ENCODE measurements around the gene PROCA1. TPM values are rescaled to one million over a fixed set of nuclear protein-coding genes. Genes with fewer than 3 reads are reported as not detected.
"Not testable (repeated sequence)": the region's sequence is repeated elsewhere in the genome, so short reads cannot be mapped to it uniquely, and the experiment has no call there.

Gene PROCA1
- total RNA-seq, 4 donors from 2014 or later: 0.46 to 4.3 (median 1.1) TPM; not detected in 1

GRCh38 chr17:28723159-28723835, 11.6 kb upstream of the PROCA1 start:
- peaks cover 36 to 39% of the 10 kb centered on the region in 2 donors for H3K4me1 ChIP-seq

GRCh38 chr17:28722417-28723158, 10.9 kb upstream of the PROCA1 start:
- peaks cover 36 to 39% of the 10 kb centered on the region in 2 donors for H3K4me1 ChIP-seq
- no peaks in the 10 kb centered on the region for H3K27me3 ChIP-seq
- no peak overlapping the region for H3K4me3 ChIP-seq (replicated peaks in 1 of 3)
- H3K9me3 ChIP-seq: no peaks in the 10 kb centered on the region
- WGBS, 2 donors: 68 to 71% methylated on average over 7 of the region's 7 CpGs
- no peak overlapping the region for H3K27ac ChIP-seq
- TF ChIP-seq POLR2A (IDR thresholded peaks at IDR 0.05): no peak
- TF ChIP-seq CTCF (IDR thresholded peaks at IDR 0.05): no peak
- intact Hi-C loops (cut with DNase I): no loop called here
- H3K36me3 ChIP-seq: peaks cover 33 to 36% of the 10 kb centered on the region in 2 donors
- DNase-seq: no peak

More at GRCh38 chr17:28723159-28723835, 11.6 kb upstream of the PROCA1 start:
- no peak for DNase-seq
- WGBS, 2 donors: 89 to 91% methylated on average over 6 of the region's 6 CpGs
- Histone ChIP-seq H3K4me3 (replicated peaks in 1 of 3) (no peak overlapping the region), H3K36me3 (peaks cover 33 to 36% of the 10 kb centered on the region in 2 donors), H3K9me3 (no peaks in the 10 kb centered on the region), H3K27ac (no peak overlapping the region), H3K27me3 (no peaks in the 10 kb centered on the region)
- intact Hi-C loops (cut with DNase I): no loop called here
- TF ChIP-seq POLR2A (IDR thresholded peaks at IDR 0.05) (no peak), CTCF (IDR thresholded peaks at IDR 0.05) (no peak)

DNA sequence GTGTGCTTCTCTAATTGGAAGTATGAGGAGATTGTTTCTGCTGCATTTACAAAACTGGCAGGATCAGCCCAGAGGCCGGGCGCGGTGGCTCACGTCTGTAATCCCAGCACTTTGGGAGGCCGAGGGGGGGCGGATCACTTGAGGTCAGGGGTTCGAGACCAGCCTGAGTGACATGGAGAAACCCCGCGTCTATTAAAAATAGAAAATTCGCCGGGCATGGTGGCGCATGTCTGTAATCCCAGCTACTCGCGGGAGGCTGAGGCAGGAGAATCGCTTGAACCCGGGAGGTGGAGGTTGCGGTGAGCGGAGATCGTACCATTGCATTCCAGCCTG, 9.3 kb upstream of the PROCA1 start:
- intact Hi-C loops (cut with DNase I): not testable (repeated sequence)
- 39 to 47% methylated on average over 19 of the region's 19 CpGs for WGBS, 2 donors

GRCh38 chr17:28720247-28720996, 8.7 kb upstream of the PROCA1 start:
- Histone ChIP-seq H3K27ac (peak overlapping the region; percentile 54 to 89 (median 86)), H3K9me3 (no peaks in the 10 kb centered on the region), H3K27me3 (no peaks in the 10 kb centered on the region), H3K4me3 (replicated peaks in 1 of 3) (peak overlapping the region; percentile 71 to 97 (median 86)), H3K36me3 (peaks cover 33 to 36% of the 10 kb centered on the region in 2 donors), H3K4me1 (peaks cover 39 to 49% of the 10 kb centered on the region in 2 donors)
- intact Hi-C loops (cut with DNase I): no loop called here
- TF ChIP-seq CTCF (IDR thresholded peaks at IDR 0.05) (no peak), POLR2A (IDR thresholded peaks at IDR 0.05) (no peak)
- 6 to 11% methylated on average over 27 to 30 of the region's 30 CpGs for WGBS, 2 donors
- DNase-seq: no peak

More for the DNA sequence above, 9.3 kb upstream of the PROCA1 start:
- H3K27me3 ChIP-seq, H3K9me3 ChIP-seq, DNase-seq: not testable (repeated sequence)
- Histone ChIP-seq H3K4me1 (peaks cover 42 to 49% of the 10 kb centered on the region in 2 donors), H3K36me3 (peaks cover 33 to 36% of the 10 kb centered on the region in 2 donors), H3K4me3 (replicated peaks in 1 of 3) (peak overlapping the region in 1 of 3 donors; percentile 86), H3K27ac (peak overlapping the region in 1 of 3 donors; percentile 86)

DNA sequence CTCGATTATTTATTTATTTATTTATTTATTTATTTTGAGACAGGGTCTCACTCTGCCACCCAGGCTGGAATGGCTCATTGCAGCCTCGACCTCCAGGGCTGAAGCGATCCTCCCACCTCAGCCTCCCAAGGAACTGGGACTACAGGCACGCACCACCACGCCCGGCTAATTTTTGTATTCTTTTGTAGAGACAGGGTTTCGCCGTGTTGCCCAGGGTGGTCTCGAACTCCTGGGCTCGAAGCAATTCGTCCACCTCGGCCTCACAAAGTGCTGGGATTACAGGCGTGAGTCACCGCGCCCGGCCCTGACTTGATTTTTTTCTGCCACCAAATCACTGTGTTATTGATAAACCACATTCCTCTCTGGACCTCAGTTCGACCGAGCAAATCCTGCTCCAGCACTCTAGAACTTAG, 7.3 kb upstream of the PROCA1 start:
- WGBS, 2 donors: 29 to 31% methylated on average over 18 of the region's 18 CpGs

More for the DNA sequence above, 7.3 kb upstream of the PROCA1 start:
- no peaks in the 10 kb centered on the region for H3K27me3 ChIP-seq
- peak overlapping the region in 1 of 3 donors; percentile 86 for H3K4me3 ChIP-seq (replicated peaks in 1 of 3)
- peaks cover 36 to 42% of the 10 kb centered on the region in 2 donors for H3K36me3 ChIP-seq
- peaks cover 34 to 43% of the 10 kb centered on the region in 2 donors for H3K4me1 ChIP-seq
- no peaks in the 10 kb centered on the region for H3K9me3 ChIP-seq
- peak overlapping the region; percentile 54 to 89 (median 86) for H3K27ac ChIP-seq
- intact Hi-C loops (cut with DNase I): no loop called here
- DNase-seq: no peak
- TF ChIP-seq POLR2A (IDR thresholded peaks at IDR 0.05): no peak
- no peak for TF ChIP-seq CTCF (IDR thresholded peaks at IDR 0.05)
